ENCODE results near the gene CPOX. TPM values are rescaled to one million over a fixed set of nuclear protein-coding genes. Genes with fewer than 3 reads are reported as not detected.

CPOX gene
- total and polyA plus RNA-seq, 10 of the 15 experiments (the other 5 are each of a cell fraction or from before 2014, with no cell fraction given) = 40.7 to 72.6 (median 64.5) TPM

- TF ChIP-seq EED (IDR thresholded peaks at IDR 0.05; ENCODE audit: low read depth) (no peak), POLR2A (IDR thresholded peaks at IDR 0.05; ENCODE audit: low read depth, low read length) (peak; percentile 54), BRCA1 (IDR thresholded peaks at IDR 0.05; ENCODE audit: low read depth, low read length) (no peak), EP300 (IDR thresholded peaks at IDR 0.05; ENCODE audit: borderline replicate concordance in 1 of 2, control insufficient read depth in 1 of 2, low read depth in 2 of 2, low read length in 2 of 2) (no peak), STAT1 (conservative IDR thresholded peaks at IDR 0.05) (no peak), KLF5 (IDR thresholded peaks at IDR 0.05; ENCODE audit: partially characterized antibody) (no peak), CBX3 (IDR thresholded peaks at IDR 0.05; ENCODE audit: borderline replicate concordance, low read depth) (no peak), NR2C1 (IDR thresholded peaks at IDR 0.05) (no peak), ZNF207 (IDR thresholded peaks at IDR 0.05; ENCODE audit: borderline replicate concordance) (no peak), STAT3 (IDR thresholded peaks at IDR 0.05; ENCODE audit: low read depth, low read length) (no peak), NFXL1 (IDR thresholded peaks at IDR 0.05; ENCODE audit: borderline replicate concordance) (no peak), POLR2AphosphoS2 (IDR thresholded peaks at IDR 0.05; ENCODE audit: low read depth, low read length) (peak; percentile 50; the same call in 1 of the 2 replicates), YBX1 (IDR thresholded peaks at IDR 0.05) (no peak), SIN3A (IDR thresholded peaks at IDR 0.05; ENCODE audit: low read depth, low read length) (no peak), SREBF1 (IDR thresholded peaks at IDR 0.05; ENCODE audit: low read length) (no peak), LARP7 (IDR thresholded peaks at IDR 0.05) (0 out of 2 replicates have a peak, but pooled peaks have one; percentile 40), HCFC1 (IDR thresholded peaks at IDR 0.05; ENCODE audit: low read length) (no peak), NRF1 (conservative IDR thresholded peaks at IDR 0.05; ENCODE audit: low read depth, low read length) (no peak), SIX5 (IDR thresholded peaks at IDR 0.05; ENCODE audit: low read depth, low read length, severe bottlenecking) (no peak), IRF4 (IDR thresholded peaks at IDR 0.05; ENCODE audit: low read depth, low read length) (no peak), ZNF217 (IDR thresholded peaks at IDR 0.05) (no peak), RAD51 (IDR thresholded peaks at IDR 0.05) (no peak)
- TF ChIP-seq, protein P1, sequence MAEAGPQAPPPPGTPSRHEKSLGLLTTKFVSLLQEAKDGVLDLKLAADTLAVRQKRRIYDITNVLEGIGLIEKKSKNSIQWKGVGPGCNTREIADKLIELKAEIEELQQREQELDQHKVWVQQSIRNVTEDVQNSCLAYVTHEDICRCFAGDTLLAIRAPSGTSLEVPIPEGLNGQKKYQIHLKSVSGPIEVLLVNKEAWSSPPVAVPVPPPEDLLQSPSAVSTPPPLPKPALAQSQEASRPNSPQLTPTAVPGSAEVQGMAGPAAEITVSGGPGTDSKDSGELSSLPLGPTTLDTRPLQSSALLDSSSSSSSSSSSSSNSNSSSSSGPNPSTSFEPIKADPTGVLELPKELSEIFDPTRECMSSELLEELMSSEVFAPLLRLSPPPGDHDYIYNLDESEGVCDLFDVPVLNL (IDR thresholded peaks at IDR 0.05; ENCODE audit: low read depth, low read length) = no peak
- TF ChIP-seq, protein P2, sequence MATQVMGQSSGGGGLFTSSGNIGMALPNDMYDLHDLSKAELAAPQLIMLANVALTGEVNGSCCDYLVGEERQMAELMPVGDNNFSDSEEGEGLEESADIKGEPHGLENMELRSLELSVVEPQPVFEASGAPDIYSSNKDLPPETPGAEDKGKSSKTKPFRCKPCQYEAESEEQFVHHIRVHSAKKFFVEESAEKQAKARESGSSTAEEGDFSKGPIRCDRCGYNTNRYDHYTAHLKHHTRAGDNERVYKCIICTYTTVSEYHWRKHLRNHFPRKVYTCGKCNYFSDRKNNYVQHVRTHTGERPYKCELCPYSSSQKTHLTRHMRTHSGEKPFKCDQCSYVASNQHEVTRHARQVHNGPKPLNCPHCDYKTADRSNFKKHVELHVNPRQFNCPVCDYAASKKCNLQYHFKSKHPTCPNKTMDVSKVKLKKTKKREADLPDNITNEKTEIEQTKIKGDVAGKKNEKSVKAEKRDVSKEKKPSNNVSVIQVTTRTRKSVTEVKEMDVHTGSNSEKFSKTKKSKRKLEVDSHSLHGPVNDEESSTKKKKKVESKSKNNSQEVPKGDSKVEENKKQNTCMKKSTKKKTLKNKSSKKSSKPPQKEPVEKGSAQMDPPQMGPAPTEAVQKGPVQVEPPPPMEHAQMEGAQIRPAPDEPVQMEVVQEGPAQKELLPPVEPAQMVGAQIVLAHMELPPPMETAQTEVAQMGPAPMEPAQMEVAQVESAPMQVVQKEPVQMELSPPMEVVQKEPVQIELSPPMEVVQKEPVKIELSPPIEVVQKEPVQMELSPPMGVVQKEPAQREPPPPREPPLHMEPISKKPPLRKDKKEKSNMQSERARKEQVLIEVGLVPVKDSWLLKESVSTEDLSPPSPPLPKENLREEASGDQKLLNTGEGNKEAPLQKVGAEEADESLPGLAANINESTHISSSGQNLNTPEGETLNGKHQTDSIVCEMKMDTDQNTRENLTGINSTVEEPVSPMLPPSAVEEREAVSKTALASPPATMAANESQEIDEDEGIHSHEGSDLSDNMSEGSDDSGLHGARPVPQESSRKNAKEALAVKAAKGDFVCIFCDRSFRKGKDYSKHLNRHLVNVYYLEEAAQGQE (IDR thresholded peaks at IDR 0.05; ENCODE audit: low read depth, low read length) = no peak
- TF ChIP-seq, protein P3, sequence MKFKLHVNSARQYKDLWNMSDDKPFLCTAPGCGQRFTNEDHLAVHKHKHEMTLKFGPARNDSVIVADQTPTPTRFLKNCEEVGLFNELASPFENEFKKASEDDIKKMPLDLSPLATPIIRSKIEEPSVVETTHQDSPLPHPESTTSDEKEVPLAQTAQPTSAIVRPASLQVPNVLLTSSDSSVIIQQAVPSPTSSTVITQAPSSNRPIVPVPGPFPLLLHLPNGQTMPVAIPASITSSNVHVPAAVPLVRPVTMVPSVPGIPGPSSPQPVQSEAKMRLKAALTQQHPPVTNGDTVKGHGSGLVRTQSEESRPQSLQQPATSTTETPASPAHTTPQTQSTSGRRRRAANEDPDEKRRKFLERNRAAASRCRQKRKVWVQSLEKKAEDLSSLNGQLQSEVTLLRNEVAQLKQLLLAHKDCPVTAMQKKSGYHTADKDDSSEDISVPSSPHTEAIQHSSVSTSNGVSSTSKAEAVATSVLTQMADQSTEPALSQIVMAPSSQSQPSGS (IDR thresholded peaks at IDR 0.05; ENCODE audit: low read length) = no peak; the same call in 1 of the 2 replicates
- TF ChIP-seq, protein P4, sequence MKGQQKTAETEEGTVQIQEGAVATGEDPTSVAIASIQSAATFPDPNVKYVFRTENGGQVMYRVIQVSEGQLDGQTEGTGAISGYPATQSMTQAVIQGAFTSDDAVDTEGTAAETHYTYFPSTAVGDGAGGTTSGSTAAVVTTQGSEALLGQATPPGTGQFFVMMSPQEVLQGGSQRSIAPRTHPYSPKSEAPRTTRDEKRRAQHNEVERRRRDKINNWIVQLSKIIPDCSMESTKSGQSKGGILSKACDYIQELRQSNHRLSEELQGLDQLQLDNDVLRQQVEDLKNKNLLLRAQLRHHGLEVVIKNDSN (IDR thresholded peaks at IDR 0.05; ENCODE audit: borderline replicate concordance, extremely low read length, insufficient read depth, low read depth, low read length) = no peak
Measured at GRCh38 chr3:98532709-98533571, 60.5 kb downstream of the CPOX start (continued).

Data from GM12878 (cell line).